HG03575 (cell line): Measurements from ENCODE around the gene ARFGAP2.
"Not testable (repeated sequence)": the region's sequence is repeated elsewhere in the genome, so short reads cannot be mapped to it uniquely, and the experiment has no call there.

Experiments used
- ATAC-seq: cut with Tn5 transposase; IDR thresholded peaks from one replicate; pipeline ENCODE4 v1.9.1; 2021; ENCODE audit not compliant: unreplicated experiment, insufficient number of reproducible peaks, low FRiP score; ENCODE audit errors: extremely low read depth

Gene ARFGAP2

DNA sequence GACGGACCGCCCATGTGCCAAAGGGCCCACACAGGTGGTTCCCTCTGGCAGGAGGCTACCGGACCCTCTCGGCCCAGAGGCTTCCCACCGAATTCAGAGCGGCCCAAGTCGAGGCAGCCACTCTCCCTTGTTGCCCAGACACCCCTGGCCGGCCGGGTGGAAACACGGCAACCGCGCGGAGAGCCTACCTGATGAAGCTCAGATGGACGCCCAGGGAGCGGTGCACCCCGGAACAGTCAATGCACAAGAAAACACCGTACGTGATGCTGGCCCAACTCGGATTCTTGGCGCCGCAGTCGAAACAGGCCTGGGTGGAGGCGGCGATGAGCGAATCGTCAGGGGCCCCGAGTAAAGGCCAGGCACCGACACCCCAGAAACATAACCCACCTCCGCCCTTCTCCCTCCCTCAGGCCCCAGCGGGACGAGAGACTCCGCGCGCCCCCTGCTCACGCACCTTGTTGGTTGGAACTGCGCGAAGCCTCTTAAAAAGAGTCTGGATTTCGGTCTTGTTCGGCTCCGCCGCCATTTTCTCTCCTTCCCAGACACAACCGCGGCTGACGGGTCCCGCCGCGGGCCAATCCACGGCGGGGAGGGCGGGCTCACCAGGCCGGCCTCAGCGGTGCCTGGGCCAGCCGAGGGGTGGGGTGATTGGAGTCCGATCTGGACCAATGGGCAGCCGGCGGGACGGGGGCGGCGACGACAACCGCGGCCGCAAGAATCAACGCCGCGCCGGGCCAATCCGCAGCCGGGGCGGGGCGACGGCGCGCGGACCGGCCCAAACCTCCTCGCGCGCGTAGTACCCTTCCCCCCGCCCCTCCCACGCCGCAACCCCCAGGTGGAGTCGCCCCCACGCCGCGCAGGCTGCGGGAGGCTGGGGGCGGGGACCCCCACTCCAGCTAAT is at the start of gene ARFGAP2:
ARFGAP2 (minus strand) TSS at position 552 of the 901 bp plus-strand sequence; CDS start at position 526, 26 bp downstream.
- peak; percentile 42 for ATAC-seq

DNA sequence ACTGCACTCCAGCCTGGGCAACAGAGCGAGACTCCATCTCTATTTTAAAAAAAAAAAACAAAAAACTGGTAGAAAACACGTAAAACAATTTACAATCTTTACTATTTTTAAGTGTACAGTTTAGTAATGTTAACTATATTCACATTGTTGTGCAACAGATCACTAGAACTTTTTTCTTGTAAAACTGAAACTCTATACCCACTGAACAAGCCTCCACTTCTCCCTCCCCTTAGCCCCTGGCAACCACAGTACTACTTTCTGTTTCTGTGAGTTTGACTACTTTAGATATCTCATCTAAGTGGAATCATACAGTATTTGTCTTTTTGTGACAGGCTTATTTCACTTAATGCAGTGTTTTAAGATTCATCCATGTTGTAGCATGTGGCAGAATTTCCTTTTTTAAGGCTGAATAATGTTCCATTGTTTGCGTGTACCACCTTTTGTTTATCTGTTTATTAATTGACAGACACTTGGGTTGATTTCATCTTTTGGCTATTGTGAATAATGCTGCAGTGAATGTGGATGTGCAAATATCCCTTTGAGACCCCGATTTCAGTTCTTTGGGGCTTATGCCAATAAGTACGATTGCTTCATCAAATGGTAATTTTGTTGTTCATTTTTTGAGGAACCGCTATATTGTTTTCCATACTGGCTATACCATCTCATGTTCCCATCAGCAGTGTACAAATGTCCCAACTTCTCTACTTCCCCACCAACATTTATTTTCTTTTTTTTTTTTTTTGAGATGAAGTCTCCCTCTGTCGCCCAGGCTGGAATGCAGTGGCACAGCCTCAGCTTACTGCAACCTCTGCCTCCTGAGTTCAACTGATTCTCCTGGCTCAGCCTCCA is 49.1 kb upstream of the ARFGAP2 start:
- no peak for ATAC-seq

DNA sequence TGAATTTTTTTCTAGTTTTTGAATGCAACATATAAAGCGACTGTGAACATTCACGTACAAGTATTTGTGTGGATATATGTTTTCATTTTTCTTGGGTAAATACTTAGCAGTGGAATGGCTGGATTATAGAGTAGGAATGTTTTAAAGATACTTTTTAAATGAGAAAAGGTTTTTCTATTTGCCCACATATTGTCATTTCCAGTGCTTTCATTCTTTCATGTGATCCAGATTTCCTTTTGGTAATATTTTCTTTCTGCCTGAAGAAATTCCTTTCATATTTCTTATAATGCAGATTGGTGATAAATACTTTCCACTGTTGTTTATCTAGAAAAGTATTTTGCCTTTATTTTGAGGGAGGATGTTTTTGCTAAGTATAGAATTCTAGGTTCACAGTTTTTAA is 46.0 kb upstream of the ARFGAP2 start:
- ATAC-seq = no peak

DNA sequence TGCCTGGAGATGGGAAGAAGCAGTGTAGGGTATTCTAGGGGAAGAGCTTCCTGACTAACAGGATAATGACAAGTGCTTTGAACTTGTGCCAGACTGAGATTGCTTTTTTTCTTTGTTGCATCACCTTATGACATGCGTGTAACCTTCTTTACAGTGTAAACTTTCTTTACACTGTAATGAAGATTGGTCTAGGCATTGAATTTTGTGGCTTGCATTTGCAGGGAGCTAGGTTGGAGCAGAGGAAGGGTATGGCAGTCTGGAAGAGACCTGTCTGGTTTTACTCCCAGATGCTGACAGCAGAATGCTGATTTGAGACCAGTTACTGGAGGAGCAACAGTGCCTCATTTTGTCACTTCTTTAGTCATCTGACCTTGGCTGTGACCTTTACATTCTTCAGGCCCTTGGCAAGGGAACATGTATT is 43.7 kb upstream of the ARFGAP2 start:
- no peak for ATAC-seq

DNA sequence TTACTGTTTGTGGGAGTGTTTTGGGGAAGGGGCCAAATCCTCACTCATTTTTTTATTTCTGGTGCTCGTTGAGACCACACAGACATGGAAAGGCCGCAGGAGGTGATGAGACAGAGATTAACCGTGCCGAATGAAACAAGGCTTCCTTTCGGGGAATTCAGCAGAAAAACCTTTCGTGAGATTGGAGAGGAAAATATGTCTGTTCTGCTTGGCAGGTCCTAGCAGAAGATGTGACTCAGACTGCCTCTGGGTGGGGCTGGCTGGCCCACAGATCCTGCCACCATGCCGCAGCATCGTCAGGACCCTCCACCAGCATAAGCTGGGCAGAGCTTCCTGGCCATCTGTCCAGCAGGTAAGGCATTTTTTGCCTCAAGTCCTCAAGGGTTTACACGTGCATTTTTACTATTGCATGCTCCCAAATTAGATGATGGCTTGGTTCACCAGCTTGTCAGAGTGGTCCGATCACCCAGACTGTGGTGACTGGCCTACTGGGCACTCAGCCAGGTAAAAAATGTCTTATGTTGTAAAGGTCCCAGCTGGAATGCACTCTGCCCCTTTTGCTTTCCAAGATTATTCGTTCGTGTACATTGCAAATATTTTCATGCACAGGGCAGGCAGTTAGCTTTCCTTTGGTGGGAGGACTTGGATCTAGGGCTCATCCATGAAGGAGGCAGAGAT is 39.6 kb upstream of the ARFGAP2 start:
- no peak for ATAC-seq

DNA sequence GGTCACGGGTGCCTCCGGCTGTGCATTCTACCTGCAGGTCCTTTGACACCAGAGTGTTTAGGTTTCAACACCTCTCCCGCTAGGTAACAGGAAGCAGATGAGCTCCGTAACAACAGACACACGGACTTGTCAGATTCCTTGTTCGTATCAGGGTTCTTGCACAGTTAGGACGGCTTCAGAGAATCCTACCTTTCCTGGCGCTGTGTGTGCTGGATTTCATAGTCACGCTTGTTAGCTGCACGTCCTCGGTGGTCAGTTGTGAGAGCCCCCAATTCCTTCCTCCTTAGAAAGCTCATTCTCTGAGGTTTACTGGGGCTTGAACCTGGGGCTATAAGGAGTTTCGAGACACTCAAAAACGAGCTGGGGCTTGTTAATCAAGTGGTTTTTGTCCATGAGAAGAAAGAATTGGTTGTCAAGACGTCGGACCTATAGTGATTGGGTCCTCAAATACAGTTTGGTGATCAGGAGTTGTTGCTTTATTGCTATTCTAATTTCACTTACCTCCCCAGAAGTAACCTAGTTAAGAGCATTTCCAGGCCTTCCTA is 38.8 kb upstream of the ARFGAP2 start:
- no peak for ATAC-seq

DNA sequence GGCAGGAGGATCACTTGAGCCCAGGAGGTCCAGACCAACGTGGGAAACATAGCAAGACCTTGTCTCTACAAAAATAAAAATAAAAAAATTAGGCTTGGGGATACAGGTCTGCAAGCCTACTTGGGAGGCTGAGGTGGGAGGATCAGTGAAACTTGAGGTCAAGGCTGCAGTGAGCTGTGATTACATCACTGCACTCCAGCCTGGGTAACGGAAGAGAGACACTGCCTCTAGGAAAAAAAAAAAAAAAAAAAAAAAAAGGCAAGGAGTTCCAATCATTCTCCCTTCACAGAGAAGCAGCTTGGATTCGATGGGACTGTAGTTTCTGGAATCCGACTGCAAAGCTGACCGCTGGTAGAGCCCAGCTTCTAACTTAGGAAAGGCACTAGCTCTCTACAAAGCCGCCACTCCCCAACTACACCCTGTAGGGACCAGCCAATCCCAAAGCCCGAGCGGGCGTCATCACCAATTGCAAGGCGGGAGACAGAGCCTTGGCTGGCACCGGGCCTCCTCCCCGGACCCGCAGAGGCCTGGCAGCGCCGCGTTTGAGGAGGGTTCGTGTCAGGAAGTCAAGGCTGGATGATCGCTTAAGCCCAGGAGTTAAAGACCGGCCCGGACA is 37.4 kb upstream of the ARFGAP2 start:
- peak; percentile 35 for ATAC-seq

DNA sequence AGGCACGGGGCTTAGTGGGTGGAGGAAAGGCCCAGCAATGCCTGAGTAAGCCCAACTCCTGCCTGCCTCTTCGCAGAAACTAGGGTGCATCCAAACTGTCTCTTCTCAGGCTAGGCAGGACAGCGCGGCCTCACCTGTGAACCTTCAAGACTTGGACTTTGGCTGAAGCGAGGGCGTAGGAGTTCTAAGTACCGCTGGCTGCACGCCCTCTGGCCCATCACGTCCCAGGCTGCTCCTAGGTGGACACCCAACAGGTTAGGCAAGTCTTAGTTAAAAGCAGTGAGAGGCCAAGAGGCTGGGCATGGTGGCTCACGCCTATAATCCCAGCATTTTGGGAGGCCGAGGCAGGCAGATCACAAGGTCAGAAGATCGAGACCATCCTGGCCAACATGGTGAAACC is 36.3 kb upstream of the ARFGAP2 start:
- ATAC-seq = no peak

DNA sequence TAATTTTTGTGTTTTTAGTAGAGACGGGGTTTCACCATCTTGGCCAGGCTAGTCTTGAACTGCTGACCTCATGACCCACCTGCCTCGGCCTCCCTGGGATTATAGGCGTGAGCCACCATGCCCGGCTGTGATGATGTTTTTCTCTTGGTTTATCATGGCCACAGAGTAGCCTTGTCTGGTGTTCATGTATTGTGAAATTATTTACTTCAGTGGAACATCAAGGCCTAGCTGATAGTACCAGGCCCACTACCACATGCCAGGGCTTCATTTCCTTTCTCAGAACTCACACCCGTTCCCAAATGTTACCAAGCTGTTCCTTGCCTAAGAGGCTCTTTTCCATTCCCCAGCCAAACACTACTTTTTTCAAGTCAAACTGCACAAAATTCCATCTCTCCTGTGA is 31.9 kb upstream of the ARFGAP2 start:
- ATAC-seq = no peak

DNA sequence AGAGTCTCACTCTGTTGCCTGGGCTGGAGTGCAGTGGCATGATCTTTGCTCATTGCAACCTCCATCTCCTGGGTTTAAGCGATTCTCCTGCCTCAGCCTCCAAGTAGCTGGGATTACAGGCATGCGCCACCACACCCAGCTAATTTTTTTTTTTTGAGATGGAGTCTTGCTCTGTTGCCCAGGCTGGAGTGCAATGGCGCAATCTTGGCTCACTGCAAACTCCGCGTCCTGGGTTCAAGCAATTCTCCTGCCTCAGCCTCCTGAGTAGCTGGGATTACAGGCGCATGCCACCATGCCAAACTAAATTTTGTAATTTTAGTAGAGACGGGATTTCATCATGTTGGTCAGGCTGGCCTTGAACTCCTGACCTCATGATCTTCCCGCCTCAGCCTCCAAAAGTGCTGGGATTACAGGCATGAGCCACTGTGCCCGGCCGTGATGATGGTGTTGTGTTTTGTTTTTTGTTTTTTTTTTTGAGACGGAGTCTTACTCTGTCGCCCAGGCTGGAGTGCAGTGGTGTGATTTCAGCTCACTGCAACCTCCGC is 31.4 kb upstream of the ARFGAP2 start:
- not testable (repeated sequence) for ATAC-seq

DNA sequence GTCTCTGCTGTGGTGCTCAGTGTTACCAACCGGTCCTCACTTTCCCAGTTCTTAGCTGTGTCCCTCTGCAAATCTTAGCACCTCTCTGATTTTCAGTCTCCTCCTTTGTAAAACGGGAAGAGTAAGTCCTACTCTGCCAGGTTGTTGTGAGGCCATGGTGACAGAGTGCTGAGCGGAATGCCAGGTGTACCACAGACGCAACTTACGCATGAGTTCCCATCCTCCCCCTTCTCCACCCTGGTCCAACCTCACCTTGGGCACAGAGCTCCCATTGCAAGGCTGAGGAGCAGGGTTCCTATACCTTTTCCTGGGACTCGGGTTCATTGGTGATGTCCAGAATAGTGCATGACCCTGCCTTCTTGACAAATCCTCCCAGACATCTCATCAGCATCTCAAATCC is 30.8 kb upstream of the ARFGAP2 start:
- no peak for ATAC-seq

DNA sequence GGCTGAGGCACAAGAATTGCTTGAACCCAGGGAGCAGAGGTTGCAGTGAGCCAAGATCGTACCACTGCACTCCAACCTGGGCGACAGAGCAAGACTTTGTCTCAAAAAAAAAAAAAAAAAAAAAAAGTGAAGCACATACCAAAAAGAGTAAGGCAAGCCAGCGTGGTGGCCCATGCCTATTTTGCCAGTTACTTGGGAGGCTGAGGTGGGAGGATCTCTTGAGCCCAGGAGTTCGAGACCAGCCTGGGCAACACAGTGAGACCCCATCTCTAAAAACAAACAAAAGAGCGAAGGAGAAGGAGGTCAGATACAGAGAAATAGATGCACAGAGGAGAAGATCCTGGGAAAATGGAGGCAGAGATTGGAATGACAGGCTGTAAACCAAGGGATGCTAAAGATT is 29.9 kb upstream of the ARFGAP2 start:
- not testable (repeated sequence) for ATAC-seq

DNA sequence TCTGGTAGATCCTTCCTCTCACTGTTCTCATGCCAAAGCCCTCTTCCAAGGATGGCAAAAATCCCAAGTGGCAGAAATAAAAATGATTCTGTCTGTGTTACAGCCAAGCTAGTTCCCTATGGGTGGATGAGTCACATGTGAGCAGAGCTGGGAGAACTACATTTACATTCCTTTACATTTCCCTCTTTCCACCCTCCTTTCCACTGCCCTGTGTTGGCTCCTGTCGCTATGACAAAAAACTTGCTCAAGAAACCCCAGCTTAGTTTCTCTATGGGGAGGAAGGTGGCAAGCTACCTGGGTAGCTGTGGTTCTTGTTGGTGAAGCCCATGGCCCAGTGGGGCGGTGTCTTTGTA is 27.9 kb upstream of the ARFGAP2 start:
- no peak for ATAC-seq

DNA sequence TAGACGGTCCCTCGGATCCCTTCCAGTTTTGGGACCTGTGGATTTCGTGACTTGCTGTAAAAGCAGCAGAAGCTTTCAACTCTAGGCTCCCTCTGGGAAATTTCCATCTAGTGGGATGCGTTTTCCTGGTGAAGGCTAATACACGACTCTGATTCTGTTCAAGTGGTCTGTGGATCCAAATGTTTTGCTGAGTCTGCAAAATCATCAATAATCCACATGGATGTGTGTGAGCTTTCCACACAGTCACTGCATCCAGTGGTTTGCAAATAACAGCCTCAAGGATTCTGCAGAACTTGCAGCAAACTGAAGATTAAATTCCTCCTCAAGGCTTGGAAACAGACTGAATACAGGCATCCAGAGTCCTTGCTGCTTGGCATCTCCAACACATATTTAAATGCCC is 25.9 kb upstream of the ARFGAP2 start:
- no peak for ATAC-seq

DNA sequence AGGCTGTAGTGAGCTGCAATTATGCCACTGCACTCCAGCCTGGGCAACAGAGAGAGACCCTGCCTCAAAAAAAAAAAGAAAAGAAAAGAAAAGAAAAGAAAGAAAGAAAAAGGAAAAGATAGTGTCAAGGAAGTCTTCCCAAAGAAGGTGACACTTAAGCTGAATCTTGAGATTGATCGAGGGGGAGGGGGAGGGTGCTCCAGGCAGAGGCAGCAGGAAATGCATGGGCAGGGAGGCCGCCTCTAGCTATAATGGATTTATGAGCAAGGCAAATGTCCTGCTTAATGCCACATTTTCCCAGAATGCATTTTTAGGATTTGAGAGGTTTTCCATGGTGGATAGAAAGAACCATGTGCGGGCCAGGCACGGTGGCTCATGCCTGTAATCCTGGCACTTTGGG is 24.3 kb upstream of the ARFGAP2 start:
- no peak for ATAC-seq

DNA sequence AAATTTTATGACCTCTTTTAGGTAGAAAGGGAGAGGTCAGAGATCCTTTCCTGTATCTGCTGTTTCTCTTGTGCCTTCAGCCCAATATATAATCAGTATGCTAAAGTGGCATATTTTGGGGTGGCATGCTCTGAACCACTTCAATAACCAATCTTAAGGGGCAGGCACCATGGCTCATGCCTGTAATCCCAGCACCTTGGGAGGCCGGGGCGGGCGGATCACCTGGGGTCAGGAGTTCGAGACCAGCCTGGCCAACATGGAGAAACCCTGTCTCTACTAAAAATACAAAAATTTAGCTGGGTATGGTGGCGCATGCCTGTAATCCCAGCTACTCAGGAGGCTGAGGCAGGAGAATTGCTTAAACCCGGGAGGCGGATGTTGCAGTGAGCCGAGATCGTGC is 21.5 kb upstream of the ARFGAP2 start:
- not testable (repeated sequence) for ATAC-seq

DNA sequence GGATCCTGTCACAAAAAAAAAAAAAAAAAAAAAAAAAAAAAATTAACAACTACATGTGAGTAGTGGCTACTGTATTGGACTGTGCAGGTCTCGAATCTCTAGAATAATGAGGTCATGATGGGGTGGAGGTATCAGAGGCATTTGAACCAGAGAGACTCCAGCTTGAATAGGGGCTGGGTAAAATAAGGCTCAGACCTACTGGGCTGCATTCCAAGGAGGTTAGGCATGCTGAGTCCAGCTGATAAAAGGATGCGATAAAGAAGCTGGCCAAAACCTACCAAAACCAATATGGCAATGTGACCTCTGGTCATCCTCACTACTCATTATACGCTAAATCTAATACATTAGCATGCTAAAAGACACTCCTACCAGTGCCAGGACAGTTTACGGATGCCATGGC is 15.4 kb upstream of the ARFGAP2 start:
- no peak for ATAC-seq

DNA sequence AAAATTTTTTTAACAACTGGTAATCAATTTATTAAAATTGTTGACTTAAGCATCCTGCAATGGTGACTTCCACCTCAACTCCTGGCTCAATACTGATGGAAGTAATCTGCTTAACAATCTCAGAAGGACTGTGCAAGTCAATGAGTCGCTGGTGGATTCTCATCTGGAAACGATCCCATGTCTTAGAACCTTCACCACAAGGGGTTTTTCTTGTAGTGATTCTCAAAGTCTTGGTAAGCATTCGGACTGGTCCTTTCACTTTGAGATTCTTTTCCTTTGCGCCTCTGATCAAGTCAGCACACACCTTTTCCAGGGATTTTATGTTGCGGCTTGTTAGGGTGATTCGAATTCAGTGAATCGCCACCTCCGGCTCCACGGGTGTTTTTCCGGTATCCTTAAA is 14.5 kb upstream of the ARFGAP2 start:
- not testable (repeated sequence) for ATAC-seq
